Epithelial cell of proximal tubule (primary cell): ENCODE data around the gene ADAMTS9. TPM values are rescaled to one million over a fixed set of nuclear protein-coding genes. Genes with fewer than 3 reads are reported as not detected.

ENCODE experiments used
- DNase-seq: peaks from one replicate; pipeline ENCODE4 v3.0.0-alpha.2; 2011; ENCODE audit warnings: low read depth
- H3K4me3 ChIP-seq: 2 replicates; pipeline ENCODE4 v1.5.1; 2011; ENCODE audit warnings: low read depth, mild to moderate bottlenecking, low read length
- total RNA-seq: library from RNA; depleted of rRNA; stranded (reverse); fragments of >200 nt; gene quantifications from 2 replicates; pipeline ENCODE4 v1.2.3, GENCODE V29; 2015
- TF ChIP-seq, protein P1 (sequence below): conservative IDR thresholded peaks from 2 replicates; pipeline ENCODE4 v1.5.1; 2012; ENCODE audit warnings: low read depth, mild to moderate bottlenecking, low read length

Gene ADAMTS9
- total RNA-seq, 1 donor from 2014 or later = 92.7 TPM

DNA sequence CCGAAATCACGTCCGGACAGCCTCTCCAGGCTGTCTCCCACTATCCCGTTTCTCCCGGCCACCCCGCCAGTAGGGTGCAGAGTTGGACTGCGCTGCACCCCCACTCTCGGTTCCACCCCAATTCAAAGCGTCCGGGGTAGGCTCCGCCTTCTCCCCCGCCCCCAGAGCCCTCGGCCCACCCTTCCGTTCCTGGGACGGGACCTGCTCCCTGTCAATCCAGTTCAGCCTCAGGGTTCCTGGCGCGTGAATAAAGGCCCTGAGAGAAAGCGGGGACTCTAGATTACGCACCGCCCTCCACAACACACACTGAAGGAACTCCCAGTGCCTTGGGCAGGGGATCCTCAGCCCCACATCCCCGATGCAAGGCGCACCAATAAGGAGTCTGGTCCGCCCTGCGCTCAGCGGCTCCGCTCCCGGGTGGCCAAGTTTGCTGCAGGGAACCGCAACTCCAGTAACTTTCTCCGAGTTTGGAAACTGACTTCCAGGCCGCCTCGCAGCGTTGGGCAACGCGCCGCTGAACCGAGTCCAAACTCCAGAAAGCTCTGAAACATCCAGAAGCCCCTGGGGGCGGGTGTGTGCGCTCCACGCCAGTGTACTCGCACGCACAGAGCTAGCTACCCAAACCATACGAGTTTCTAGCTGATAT, 1.9 kb downstream of the ADAMTS9 start:
- TF ChIP-seq, protein P1, sequence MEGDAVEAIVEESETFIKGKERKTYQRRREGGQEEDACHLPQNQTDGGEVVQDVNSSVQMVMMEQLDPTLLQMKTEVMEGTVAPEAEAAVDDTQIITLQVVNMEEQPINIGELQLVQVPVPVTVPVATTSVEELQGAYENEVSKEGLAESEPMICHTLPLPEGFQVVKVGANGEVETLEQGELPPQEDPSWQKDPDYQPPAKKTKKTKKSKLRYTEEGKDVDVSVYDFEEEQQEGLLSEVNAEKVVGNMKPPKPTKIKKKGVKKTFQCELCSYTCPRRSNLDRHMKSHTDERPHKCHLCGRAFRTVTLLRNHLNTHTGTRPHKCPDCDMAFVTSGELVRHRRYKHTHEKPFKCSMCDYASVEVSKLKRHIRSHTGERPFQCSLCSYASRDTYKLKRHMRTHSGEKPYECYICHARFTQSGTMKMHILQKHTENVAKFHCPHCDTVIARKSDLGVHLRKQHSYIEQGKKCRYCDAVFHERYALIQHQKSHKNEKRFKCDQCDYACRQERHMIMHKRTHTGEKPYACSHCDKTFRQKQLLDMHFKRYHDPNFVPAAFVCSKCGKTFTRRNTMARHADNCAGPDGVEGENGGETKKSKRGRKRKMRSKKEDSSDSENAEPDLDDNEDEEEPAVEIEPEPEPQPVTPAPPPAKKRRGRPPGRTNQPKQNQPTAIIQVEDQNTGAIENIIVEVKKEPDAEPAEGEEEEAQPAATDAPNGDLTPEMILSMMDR = peak; percentile 47
- DNase-seq = no peak
- H3K4me3 ChIP-seq = peak overlapping the region; percentile 83

DNA sequence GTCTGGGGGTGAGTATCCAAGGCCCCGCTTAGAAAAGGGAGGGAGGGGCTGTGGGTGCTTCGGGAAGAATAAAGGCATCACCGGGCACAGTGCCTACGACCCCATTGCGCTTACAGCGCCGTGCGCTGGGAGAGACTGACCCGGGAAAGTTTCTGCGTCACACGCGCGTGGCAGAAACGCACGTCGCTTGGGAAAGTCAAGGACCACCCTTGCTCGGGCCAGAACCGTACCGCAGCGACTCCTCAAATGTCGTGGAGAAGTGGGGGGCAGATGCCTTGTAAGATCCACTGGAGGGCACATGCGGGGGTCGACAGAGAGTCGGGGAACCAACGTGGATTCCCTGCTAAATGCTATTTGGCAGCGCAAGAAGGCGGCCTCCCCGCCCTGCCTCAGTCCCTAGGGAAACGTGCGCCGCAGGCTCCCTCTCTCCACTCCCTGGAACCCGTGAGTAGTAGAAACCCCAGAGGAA, 2.4 kb downstream of the ADAMTS9 start:
- no peak for DNase-seq
- TF ChIP-seq, protein P1 = no peak
- H3K4me3 ChIP-seq = peak overlapping the region; percentile 83

DNA sequence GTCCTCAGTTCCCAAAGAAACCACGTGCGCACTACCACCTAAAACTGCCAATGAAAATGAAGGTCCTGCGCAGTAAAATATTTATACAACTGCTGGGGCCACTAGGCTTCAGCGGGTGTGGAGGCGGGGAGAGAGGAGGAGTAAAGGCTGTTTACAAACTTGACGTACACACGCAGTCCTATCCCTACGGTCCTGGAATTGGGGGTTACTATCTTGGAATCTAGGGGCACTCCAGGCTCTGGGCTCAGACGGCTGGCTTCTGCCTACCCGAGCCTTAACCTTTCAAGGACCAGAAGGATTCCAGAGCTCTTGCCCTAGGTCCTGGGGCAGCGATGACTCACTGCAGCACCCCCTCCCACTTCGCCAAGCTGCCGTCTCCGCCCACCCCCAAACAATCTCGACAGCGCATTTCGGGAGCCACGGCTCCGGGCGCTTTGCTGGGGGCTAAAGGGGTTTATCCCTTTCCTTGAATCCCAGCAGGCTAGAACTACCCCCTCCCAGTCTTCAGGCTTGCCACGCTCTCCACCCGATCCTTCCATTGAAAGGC, 3.0 kb downstream of the ADAMTS9 start:
- DNase-seq = no peak
- H3K4me3 ChIP-seq = peak overlapping the region; percentile 83
- TF ChIP-seq, protein P1 = no peak

DNA sequence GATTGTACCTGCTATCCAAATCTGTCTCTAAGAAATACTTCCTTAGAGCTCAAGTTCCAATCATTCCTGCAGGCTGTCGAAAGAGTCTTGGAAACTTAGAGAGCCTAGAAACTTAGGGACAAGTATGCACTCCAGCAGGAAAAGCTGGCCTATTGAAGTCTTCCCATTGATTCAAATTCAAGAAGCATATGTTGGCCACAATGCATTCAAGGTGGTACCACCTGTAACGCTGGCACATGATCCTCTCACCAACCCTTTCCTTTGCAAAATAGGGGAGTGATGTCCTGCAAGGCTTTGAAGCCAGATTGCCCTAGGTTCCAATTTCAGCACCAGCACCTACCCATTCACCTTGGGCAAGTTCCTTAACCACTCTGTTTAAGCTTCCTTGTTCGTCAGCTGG, 6.0 kb downstream of the ADAMTS9 start:
- H3K4me3 ChIP-seq = no peak overlapping the region
- TF ChIP-seq, protein P1 = no peak
- DNase-seq = no peak

DNA sequence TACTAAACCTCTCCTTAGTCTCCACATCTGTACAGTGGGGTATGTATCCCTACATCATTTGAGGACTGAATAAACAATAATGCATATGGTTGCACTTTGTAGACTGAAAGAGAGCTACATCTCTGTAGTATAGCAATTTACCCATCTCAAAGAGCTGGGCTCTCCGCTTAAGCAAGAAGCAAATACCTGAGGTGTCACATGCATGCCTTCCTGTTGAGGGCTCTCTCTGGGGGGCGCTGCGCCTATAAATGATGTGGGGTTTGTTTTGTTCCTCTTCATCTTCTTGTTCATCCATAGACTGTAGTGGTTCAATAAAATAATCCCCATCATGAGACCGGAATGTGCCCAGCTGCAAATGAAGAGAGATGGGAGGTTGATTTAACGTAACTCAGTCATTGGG, 6.8 kb downstream of the ADAMTS9 start:
- H3K4me3 ChIP-seq = no peak overlapping the region
- DNase-seq = no peak
- TF ChIP-seq, protein P1 = no peak

DNA sequence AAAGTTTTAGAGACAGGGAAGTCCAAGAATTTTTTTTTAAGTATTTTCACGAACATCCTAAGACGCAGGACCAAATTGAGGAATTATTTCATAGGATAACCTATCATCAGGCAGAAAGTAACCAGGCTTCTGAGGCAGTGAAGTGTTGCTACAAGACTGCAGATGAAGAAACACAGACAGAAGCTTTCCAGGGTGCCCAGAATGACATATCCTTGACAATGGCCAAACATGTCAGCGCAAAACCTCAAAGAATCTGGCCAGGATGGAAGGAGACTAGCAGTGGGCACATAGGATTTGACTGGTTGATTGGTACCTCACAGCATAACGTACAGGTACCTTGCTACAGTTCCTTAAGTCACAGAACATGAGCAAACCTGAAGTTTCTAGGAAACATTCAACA, 7.5 kb downstream of the ADAMTS9 start:
- no peak overlapping the region for H3K4me3 ChIP-seq
- DNase-seq = no peak
- TF ChIP-seq, protein P1 = no peak
